Measurements from ENCODE around the gene FAM117B.

DNA sequence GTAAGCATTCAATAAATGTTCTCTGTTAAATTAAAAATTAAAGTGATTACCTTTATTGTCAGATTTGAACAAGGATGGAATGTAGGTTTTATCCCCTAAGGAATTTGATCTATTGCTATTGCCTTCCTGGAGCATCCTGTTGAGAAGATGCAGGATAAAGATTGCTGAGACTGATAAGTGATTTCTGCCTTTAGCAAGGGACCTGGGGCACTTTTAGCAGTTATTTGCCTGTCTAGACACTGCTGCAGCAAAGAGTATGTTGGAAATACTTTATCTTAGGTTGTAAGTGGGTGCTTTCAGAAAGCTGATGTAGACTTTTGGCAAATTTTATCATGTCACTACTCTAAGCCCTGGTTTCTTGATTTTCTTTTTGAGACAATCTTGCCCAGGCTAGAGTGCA, 69.5 kb downstream of the FAM117B start:
- no peak for TF ChIP-seq POLR2A (IDR thresholded peaks at IDR 0.05)
- TF ChIP-seq, protein P1, sequence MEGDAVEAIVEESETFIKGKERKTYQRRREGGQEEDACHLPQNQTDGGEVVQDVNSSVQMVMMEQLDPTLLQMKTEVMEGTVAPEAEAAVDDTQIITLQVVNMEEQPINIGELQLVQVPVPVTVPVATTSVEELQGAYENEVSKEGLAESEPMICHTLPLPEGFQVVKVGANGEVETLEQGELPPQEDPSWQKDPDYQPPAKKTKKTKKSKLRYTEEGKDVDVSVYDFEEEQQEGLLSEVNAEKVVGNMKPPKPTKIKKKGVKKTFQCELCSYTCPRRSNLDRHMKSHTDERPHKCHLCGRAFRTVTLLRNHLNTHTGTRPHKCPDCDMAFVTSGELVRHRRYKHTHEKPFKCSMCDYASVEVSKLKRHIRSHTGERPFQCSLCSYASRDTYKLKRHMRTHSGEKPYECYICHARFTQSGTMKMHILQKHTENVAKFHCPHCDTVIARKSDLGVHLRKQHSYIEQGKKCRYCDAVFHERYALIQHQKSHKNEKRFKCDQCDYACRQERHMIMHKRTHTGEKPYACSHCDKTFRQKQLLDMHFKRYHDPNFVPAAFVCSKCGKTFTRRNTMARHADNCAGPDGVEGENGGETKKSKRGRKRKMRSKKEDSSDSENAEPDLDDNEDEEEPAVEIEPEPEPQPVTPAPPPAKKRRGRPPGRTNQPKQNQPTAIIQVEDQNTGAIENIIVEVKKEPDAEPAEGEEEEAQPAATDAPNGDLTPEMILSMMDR (IDR thresholded peaks at IDR 0.05): no peak

Data from esophagus squamous epithelium (tissue), 4 donors.